ENCODE measurements around the gene CLMN. TPM values are rescaled to one million over a fixed set of nuclear protein-coding genes. Genes with fewer than 3 reads are reported as not detected.

Gene CLMN
- total and polyA plus RNA-seq, 2 of the 8 experiments (the other 6 are each of a cell fraction or from before 2014, with no cell fraction given): 1.6 to 8.2 TPM

DNA sequence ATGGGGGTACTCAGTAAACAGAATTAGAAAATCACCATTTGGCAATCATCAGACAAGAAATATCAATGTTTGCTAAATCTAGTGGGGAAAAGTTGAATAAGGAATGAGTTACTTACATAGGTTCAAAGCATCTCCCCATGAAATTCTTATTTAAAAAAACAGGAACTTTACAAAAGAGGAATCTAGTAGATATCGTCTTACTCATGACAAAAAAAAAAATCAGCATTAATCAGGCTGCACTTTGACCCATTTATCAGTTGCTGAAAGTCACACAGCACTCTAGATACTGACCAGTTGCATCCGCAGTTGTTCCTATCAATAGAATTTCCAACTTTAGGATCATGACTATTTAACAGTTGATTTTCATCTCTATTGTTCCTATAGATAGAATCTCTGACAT is 156.6 kb downstream of the CLMN start:
- Histone ChIP-seq H4K91ac (replicated peaks; ENCODE audit: insufficient read length, low read length) (no peak overlapping the region), H4K5ac (ENCODE audit: insufficient read length, low read depth, low read length) (no peak overlapping the region), H2BK120ac (replicated peaks; ENCODE audit: low read depth, low read length) (no peak overlapping the region), H3K23me2 (ENCODE audit: low read depth, low read length) (no peaks in the 10 kb centered on the region), H3K14ac (ENCODE audit: insufficient read length) (no peak overlapping the region), H2AFZ (ENCODE audit: low read length) (no peak overlapping the region), H3K23ac (ENCODE audit: insufficient read length) (no peak overlapping the region), H4K8ac (ENCODE audit: extremely low read depth, insufficient read depth, low read length) (no peak overlapping the region), H3K9me3 (ENCODE audit: insufficient read depth in 2 of 2, low read depth in 1 of 2, low read length in 1 of 2) (peaks cover 4 to 5% of the 10 kb centered on the region in 2 experiments; a peak in 2 of 4 replicates), H4K20me1 (replicated peaks in 1 of 2; ENCODE audit: control insufficient read depth in 1 of 2, insufficient read depth in 2 of 2, low read length in 2 of 2) (no peaks in the 10 kb centered on the region), H2BK12ac (ENCODE audit: low read depth, low read length) (no peak overlapping the region), H3K4me1 (replicated peaks in 1 of 4; ENCODE audit: control insufficient read depth in 3 of 4, insufficient read depth in 4 of 4, low read length in 3 of 4) (peaks cover 1 to 5% (median 2%) of the 10 kb centered on the region in 4 experiments; a peak in 1 of 7 replicates), H3K4me2 (ENCODE audit: insufficient read depth in 1 of 2, low read depth in 2 of 2, low read length in 2 of 2) (no peak overlapping the region), H3K18ac (ENCODE audit: extremely low read depth, low read length) (no peak overlapping the region), H2BK20ac (ENCODE audit: low read length) (no peak overlapping the region), H3K9ac (replicated peaks in 1 of 4; ENCODE audit: extremely low read depth in 1 of 4, low read depth in 3 of 4, low read length in 3 of 4) (no peak overlapping the region), H3K27me3 (replicated peaks in 1 of 4; ENCODE audit: control insufficient read depth in 3 of 4, extremely low read depth in 1 of 4, insufficient read depth in 3 of 4, low read length in 3 of 4) (no peaks in the 10 kb centered on the region), H2AK5ac (ENCODE audit: low read depth, low read length) (no peak overlapping the region), H3K56ac (replicated peaks; ENCODE audit: insufficient read length, low read depth, low read length) (no peak overlapping the region), H3K27ac (ENCODE audit: low read depth, low read length) (no peak overlapping the region), H3K4me3 (ENCODE audit: extremely low read depth in 1 of 4, insufficient read depth in 2 of 4, low read depth in 3 of 4, low read length in 4 of 4) (no peak overlapping the region), H3K4ac (replicated peaks; ENCODE audit: insufficient read length, low read depth, low read length) (no peak overlapping the region), H2BK5ac (ENCODE audit: low read depth, low read length) (no peak overlapping the region), H3K79me2 (ENCODE audit: control insufficient read depth in 1 of 2, insufficient read depth in 2 of 2, low read length in 2 of 2) (no peaks in the 10 kb centered on the region), H3K36me3 (ENCODE audit: control insufficient read depth in 2 of 4, insufficient read depth in 4 of 4, low read length in 3 of 4) (no peaks in the 10 kb centered on the region; a peak in 1 of 8 replicates), H2BK15ac (ENCODE audit: low read length) (no peak overlapping the region), H3K79me1 (ENCODE audit: low read depth, low read length) (no peaks in the 10 kb centered on the region)
- CTCF ChIA-PET (ENCODE audit: partially characterized antibody): interaction anchor here (1.4 kb wide), 1 partner anchor 92 kb away, joined by 4 read pairs; no protein-coding TSS in a partner anchor
- DNase-seq (ENCODE audit: low read depth in 1 of 2, low spot score in 2 of 2) (no peak), FAIRE-seq (no peak)
- POLR2A ChIA-PET (ENCODE audit: partially characterized antibody): interaction anchor here (1.2 kb wide), 1 partner anchor 11 kb away, joined by 3 read pairs; no protein-coding TSS in a partner anchor
- WGBS, 2 experiments (ENCODE audit: extremely low coverage in 1 of 2, insufficient coverage in 1 of 2, insufficient read length in 1 of 2, insufficient replicate concordance in 2 of 2, low coverage in 1 of 2, low lambda C conversion rate in 2 of 2, missing lambda C conversion rate in 1 of 2): 80% methylated on average over 2 of the region's 2 CpGs; no CpG with 5 or more reads in 1 of the 2 experiments
- TF ChIP-seq NANOG (IDR thresholded peaks at IDR 0.05; ENCODE audit: insufficient read depth, low read depth, low read length, poor library complexity, severe bottlenecking) (no peak), KDM5A (IDR thresholded peaks at IDR 0.05; ENCODE audit: low read length) (no peak), BACH1 (IDR thresholded peaks at IDR 0.05; ENCODE audit: low read length) (no peak), BRCA1 (IDR thresholded peaks at IDR 0.05; ENCODE audit: low read depth, low read length) (no peak), SP1 (IDR thresholded peaks at IDR 0.05; ENCODE audit: low read depth, low read length) (no peak), SAP30 (IDR thresholded peaks at IDR 0.05; ENCODE audit: insufficient read depth, insufficient replicate concordance, low read length) (no peak), RXRA (IDR thresholded peaks at IDR 0.05; ENCODE audit: insufficient read depth, low read depth, low read length) (no peak), TAF1 (IDR thresholded peaks at IDR 0.05; ENCODE audit: low read depth, low read length) (no peak), POLR2AphosphoS5 (IDR thresholded peaks at IDR 0.05; ENCODE audit: low read depth, low read length) (no peak), EGR1 (IDR thresholded peaks at IDR 0.05; ENCODE audit: borderline replicate concordance, low read depth, low read length) (no peak), HDAC6 (IDR thresholded peaks at IDR 0.05; ENCODE audit: low read depth, low read length) (no peak)
- TF ChIP-seq, protein P1, sequence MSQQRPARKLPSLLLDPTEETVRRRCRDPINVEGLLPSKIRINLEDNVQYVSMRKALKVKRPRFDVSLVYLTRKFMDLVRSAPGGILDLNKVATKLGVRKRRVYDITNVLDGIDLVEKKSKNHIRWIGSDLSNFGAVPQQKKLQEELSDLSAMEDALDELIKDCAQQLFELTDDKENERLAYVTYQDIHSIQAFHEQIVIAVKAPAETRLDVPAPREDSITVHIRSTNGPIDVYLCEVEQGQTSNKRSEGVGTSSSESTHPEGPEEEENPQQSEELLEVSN (IDR thresholded peaks at IDR 0.05): no peak
- TF ChIP-seq, protein P2, sequence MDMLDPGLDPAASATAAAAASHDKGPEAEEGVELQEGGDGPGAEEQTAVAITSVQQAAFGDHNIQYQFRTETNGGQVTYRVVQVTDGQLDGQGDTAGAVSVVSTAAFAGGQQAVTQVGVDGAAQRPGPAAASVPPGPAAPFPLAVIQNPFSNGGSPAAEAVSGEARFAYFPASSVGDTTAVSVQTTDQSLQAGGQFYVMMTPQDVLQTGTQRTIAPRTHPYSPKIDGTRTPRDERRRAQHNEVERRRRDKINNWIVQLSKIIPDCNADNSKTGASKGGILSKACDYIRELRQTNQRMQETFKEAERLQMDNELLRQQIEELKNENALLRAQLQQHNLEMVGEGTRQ (IDR thresholded peaks at IDR 0.05; ENCODE audit: low read length): no peak

Data from H1 (cell line).